ENCODE measurements around the gene TTF2.

TTF2 gene

GRCh38 chr1:117135329-117135728 lies 75.2 kb downstream of the TTF2 start:
- TF ChIP-seq CTCF (IDR thresholded peaks at IDR 0.05; ENCODE audit: insufficient read depth, low read depth, low read length, missing control alignments) = no peak
- no peak overlapping the region for H3K4me3 ChIP-seq (ENCODE audit: low read length)
- no peak for DNase-seq (ENCODE audit: low read depth)

- no peak for TF ChIP-seq CTCF (IDR thresholded peaks at IDR 0.05; ENCODE audit: insufficient read depth, low read depth, low read length, missing control alignments)
- DNase-seq (ENCODE audit: low read depth) = no peak
- no peak overlapping the region for H3K4me3 ChIP-seq (ENCODE audit: low read length)
Measured at GRCh38 chr1:117136749-117137148, 76.6 kb downstream of the TTF2 start.

- TF ChIP-seq CTCF (IDR thresholded peaks at IDR 0.05; ENCODE audit: insufficient read depth, low read depth, low read length, missing control alignments) = no peak
Measured at GRCh38 chr1:117137281-117137855, 77.2 kb downstream of the TTF2 start.

GRCh38 chr1:117138106-117138505 lies 78.0 kb downstream of the TTF2 start:
- no peak overlapping the region for H3K4me3 ChIP-seq (ENCODE audit: low read length)
- no peak for TF ChIP-seq CTCF (IDR thresholded peaks at IDR 0.05; ENCODE audit: insufficient read depth, low read depth, low read length, missing control alignments)
- DNase-seq (ENCODE audit: low read depth) = no peak

More at GRCh38 chr1:117137281-117137855, 77.2 kb downstream of the TTF2 start:
- no peak overlapping the region for H3K4me3 ChIP-seq (ENCODE audit: low read length)
- DNase-seq (ENCODE audit: low read depth) = no peak

GRCh38 chr1:117138561-117138960 lies 78.4 kb downstream of the TTF2 start:
- no peak overlapping the region for H3K4me3 ChIP-seq (ENCODE audit: low read length)
- no peak for TF ChIP-seq CTCF (IDR thresholded peaks at IDR 0.05; ENCODE audit: insufficient read depth, low read depth, low read length, missing control alignments)
- no peak for DNase-seq (ENCODE audit: low read depth)

GRCh38 chr1:117142200-117142599 lies 82.1 kb downstream of the TTF2 start:
- no peak for TF ChIP-seq CTCF (IDR thresholded peaks at IDR 0.05; ENCODE audit: insufficient read depth, low read depth, low read length, missing control alignments)
- no peak for DNase-seq (ENCODE audit: low read depth)
- H3K4me3 ChIP-seq (ENCODE audit: low read length) = no peak overlapping the region

- no peak for DNase-seq (ENCODE audit: low read depth)
- H3K4me3 ChIP-seq (ENCODE audit: low read length) = no peak overlapping the region
- no peak for TF ChIP-seq CTCF (IDR thresholded peaks at IDR 0.05; ENCODE audit: insufficient read depth, low read depth, low read length, missing control alignments)
Measured at GRCh38 chr1:117143172-117143571, 83.0 kb downstream of the TTF2 start.

Data from epithelial cell of esophagus (primary cell).